GM12878 (cell line): ENCODE data around the gene HASPIN. TPM values are rescaled to one million over a fixed set of nuclear protein-coding genes. Genes with fewer than 3 reads are reported as not detected.

Experiments
- ATAC-seq: fragments of 200-7000 bp; cut with Tn5 transposase; 3 replicates; pipeline ENCODE4 v1.9.1; 2020; ENCODE audit warnings: mild to moderate bottlenecking, moderate library complexity
- BruUV-seq: library from RNA; stranded (reverse); fragments of 400-500 nt; replicated peaks from 2 replicates; lab custom pipeline; 2021; lab: Mats Ljungman, UMichigan
- CTCF ChIA-PET: fragments of 300-600 bp; sonication (Branson Sonifier 250); formaldehyde crosslinking; extraction: SDS; loops from one replicate; lab custom pipeline; 2021; ENCODE audit warnings: inconsistent platforms; lab: Yijun Ruan, JAX
- POLR2A ChIA-PET: fragments of 350-600 bp; formaldehyde crosslinking; extraction: SDS; loops from one replicate; lab custom pipeline; 2021; ENCODE audit warnings: inconsistent platforms; lab: Charles Lee
- RAD21 ChIA-PET: fragments of 300-600 bp; sonication (Branson Sonifier 250); formaldehyde crosslinking; loops from one replicate; lab custom pipeline; 2023; ENCODE audit warnings: antibody characterized with exemption; ENCODE audit not compliant: unreplicated experiment; lab: Charles Lee
- SMC1A ChIA-PET: fragments of 300-600 bp; sonication (Branson Sonifier 250); formaldehyde crosslinking; loops from one replicate; lab custom pipeline; 2023; ENCODE audit not compliant: unreplicated experiment, uncharacterized antibody; lab: Charles Lee
- DNase-seq: peaks from one replicate; pipeline ENCODE4 v3.0.0-alpha.2; 2011; ENCODE audit warnings: low read depth, low spot score
- FAIRE-seq: peaks from 3 replicates; lab custom pipeline; 2011; peaks lifted over from hg19 to GRCh38; lab: Jason Lieb, UNC
- H2AFZ ChIP-seq: 2 replicates; pipeline ENCODE4 v1.6.0; 2011; ENCODE audit warnings: low read depth, low read length, control low read depth; ENCODE audit not compliant: control insufficient read depth
- H3K27ac ChIP-seq: 2 replicates; pipeline ENCODE4 v1.5.1; 2011; ENCODE audit warnings: control low read depth; ENCODE audit not compliant: control insufficient read depth, insufficient read depth
- H3K27me3 ChIP-seq, 2 experiments: replicated peaks in 1 of 2; 2 replicates each; pipeline versions ENCODE4 v1.6.0 to v1.6.1; 2011; ENCODE audit warnings: low read length in 1 of 2; ENCODE audit not compliant: control insufficient read depth in 2 of 2, insufficient read depth in 2 of 2
- H3K36me3 ChIP-seq, 2 experiments: 2 replicates each; pipeline ENCODE4 v1.5.1; 2011; ENCODE audit warnings: low read length in 1 of 2; ENCODE audit not compliant: control insufficient read depth in 2 of 2, insufficient read depth in 2 of 2
- H3K4me1 ChIP-seq: 2 replicates; pipeline ENCODE4 v1.6.1; 2011; ENCODE audit warnings: mild to moderate bottlenecking, low read length, moderate library complexity, mixed read lengths; ENCODE audit not compliant: control insufficient read depth, insufficient read depth
- H3K4me2 ChIP-seq: 2 replicates; pipeline ENCODE4 v1.6.0; 2011; ENCODE audit warnings: control low read depth; ENCODE audit not compliant: control insufficient read depth, insufficient read depth
- H3K4me3 ChIP-seq: fragments of 200-600 bp; sonication (generic); 2 replicates; pipeline ENCODE4 v1.5.1; 2016
- H3K79me2 ChIP-seq: 2 replicates; pipeline ENCODE4 v1.6.0; 2011; ENCODE audit warnings: low read length; ENCODE audit not compliant: control insufficient read depth, insufficient read depth
- H3K9ac ChIP-seq: 2 replicates; pipeline ENCODE4 v1.8.0; 2011; ENCODE audit warnings: low read length, control low read depth, mixed read lengths; ENCODE audit not compliant: control insufficient read depth, insufficient read depth
- H3K9me3 ChIP-seq: replicated peaks from 3 replicates; pipeline ENCODE4 v1.5.1; 2011; ENCODE audit warnings: mild to moderate bottlenecking, low read length; ENCODE audit not compliant: control insufficient read depth, insufficient read depth
- H4K20me1 ChIP-seq: 2 replicates; pipeline ENCODE4 v1.6.0; 2011; ENCODE audit not compliant: control insufficient read depth, insufficient read depth
- BHLHE40 ChIP-seq, 2 experiments: fragments of 450-650 bp in 1 of 2; IDR thresholded peaks; 2 replicates each; pipeline ENCODE4 v1.6.1; 2011 to 2017; ENCODE audit warnings: low read depth in 2 of 2, borderline replicate concordance in 1 of 2, improper control_type of control experiment in 1 of 2, low read length in 1 of 2, mild to moderate bottlenecking in 1 of 2
- CHD4 ChIP-seq: fragments of 200-600 bp; sonication (generic); IDR thresholded peaks from 2 replicates; pipeline ENCODE4 v1.6.1; 2016; ENCODE audit warnings: mild to moderate bottlenecking
- DPF2 ChIP-seq: fragments of 450-650 bp; IDR thresholded peaks from 2 replicates; pipeline ENCODE4 v1.6.1; 2017; ENCODE audit warnings: mild to moderate bottlenecking
- EZH2 ChIP-seq: IDR thresholded peaks from 2 replicates; pipeline ENCODE4 v1.6.1; 2012; ENCODE audit warnings: low read depth, mild to moderate bottlenecking, control low read depth, inconsistent platforms, low read length, borderline replicate concordance; ENCODE audit not compliant: control insufficient read depth
- KDM1A ChIP-seq: fragments of 200-600 bp; sonication (generic); IDR thresholded peaks from 2 replicates; pipeline ENCODE4 v1.6.1; 2016; ENCODE audit warnings: borderline replicate concordance
- PAX5 ChIP-seq: IDR thresholded peaks from 2 replicates; pipeline ENCODE4 v1.6.1; 2011; ENCODE audit warnings: low read depth, low read length, borderline replicate concordance
- POLR2AphosphoS2 ChIP-seq: IDR thresholded peaks from 2 replicates; pipeline ENCODE4 v1.6.1; 2011; ENCODE audit warnings: low read depth, mild to moderate bottlenecking, low read length, improper control_type of control experiment, moderate library complexity
- WGBS: methylation state at CpG from one replicate; pipeline ENCODE4 v1.1.6; 2016; ENCODE audit warnings: low lambda C conversion rate; ENCODE audit not compliant: insufficient replicate concordance, insufficient coverage; ENCODE audit errors: missing lambda C conversion rate; 5-methylcytosine and 5-hydroxymethylcytosine counted together
- in situ Hi-C: fragments of 300-500 bp; cut with MboI; formaldehyde crosslinking; loops from 9 replicates; pipeline ENCODE4 v1.14.3; 2018; ENCODE audit warnings: mixed read lengths
- intact Hi-C: fragments of 100-400 bp; cut with micrococcal nuclease; formaldehyde crosslinking; loops from one replicate; pipeline ENCODE4 v1.14.2; 2022; ENCODE audit not compliant: unreplicated experiment
- polyA plus RNA-seq, 11 experiments: library from polyadenylated mRNA; depleted of rRNA in 4 of 11; unstranded in 6 of 11; stranded (reverse) in 5 of 11; fragments of >200 nt; fragmentation: Nextera tagmentation in 4 of 11; fragmentation: Illumina TruSeq in 1 of 11; extraction: Ambion mirVana in 4 of 11; extraction: Trizol in 1 of 11; gene quantifications; 1 replicate in 1 of 11; 2 replicates in 10 of 11; pipeline versions ENCODE4 v1.2.1 to v1.2.3, GENCODE V29; 2011 to 2016; ENCODE audit warnings: inconsistent platforms in 2 of 11, missing spikeins in 2 of 11, low read depth in 1 of 11
- total RNA-seq, 4 experiments: library from RNA; depleted of rRNA in 3 of 4; stranded (reverse); fragments of >200 nt in 3 of 4; fragmentation: Illumina TruSeq in 1 of 4; extraction: Trizol in 1 of 4; gene quantifications; 2 replicates each; pipeline versions ENCODE4 v1.2.1 to v1.2.3, GENCODE V29; 2013 to 2021
- TF ChIP-seq, protein P1 (sequence below): fragments of 450-650 bp; formaldehyde crosslinking; IDR thresholded peaks from 2 replicates; pipeline ENCODE4 v1.4.0; 2020; ENCODE audit warnings: mild to moderate bottlenecking, moderate library complexity
- TF ChIP-seq, protein P2 (sequence below): IDR thresholded peaks from 2 replicates; pipeline ENCODE4 v1.6.1; 2011; ENCODE audit warnings: low read depth, low read length, improper control_type of control experiment, borderline replicate concordance
- TF ChIP-seq, protein P3 (sequence below): IDR thresholded peaks from 2 replicates; pipeline ENCODE4 v1.6.1; 2012; ENCODE audit warnings: low read depth, low read length, improper control_type of control experiment
- TF ChIP-seq, protein P4 (sequence below): fragments of 450-650 bp; IDR thresholded peaks from 2 replicates; pipeline ENCODE4 v1.6.1; 2017; ENCODE audit warnings: mild to moderate bottlenecking, low read depth, inconsistent platforms; ENCODE audit not compliant: poor library complexity, severe bottlenecking
- TF ChIP-seq, protein P5 (sequence below): fragments of 150-350 bp; IDR thresholded peaks from 2 replicates; pipeline ENCODE4 v1.6.1; 2014; ENCODE audit warnings: mild to moderate bottlenecking, low read depth, low read length
- TF ChIP-seq, protein P6 (sequence below): fragments of 450-650 bp; IDR thresholded peaks from 2 replicates; pipeline ENCODE4 v1.6.1; 2017; ENCODE audit warnings: borderline replicate concordance

HASPIN gene
- total and polyA plus RNA-seq, 10 of the 15 experiments (the other 5 are each of a cell fraction or from before 2014, with no cell fraction given) = 0.80 to 18.0 (median 10.1) TPM

DNA sequence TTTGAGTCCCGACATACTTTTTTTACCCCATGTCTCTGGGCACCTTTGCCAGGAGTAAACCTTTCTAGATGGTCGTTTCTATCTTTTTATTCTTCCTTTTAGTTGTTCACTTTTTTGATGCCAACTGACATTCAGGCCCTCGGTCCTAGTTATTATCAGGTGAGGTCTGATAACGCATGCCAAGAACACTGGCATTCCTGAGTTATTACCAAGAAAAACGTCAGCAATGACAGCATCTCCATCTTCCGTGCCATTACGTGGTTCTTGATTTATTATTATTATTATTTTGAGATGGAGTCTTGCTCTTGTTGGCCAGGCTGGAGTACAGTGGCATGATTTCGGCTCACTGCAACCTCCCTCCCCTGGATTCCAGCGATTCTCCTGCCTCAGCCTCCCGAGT is 21.4 kb downstream of the HASPIN start:
- no peak for ATAC-seq
- no peaks in the 10 kb centered on the region for H3K36me3 ChIP-seq
- ChIA-PET POLR2A (no interaction called here), SMC1A (no interaction called here), CTCF (no interaction called here), RAD21 (no interaction called here)
- 0 out of 2 replicates have a peak, but pooled peaks cover 2% of the 10 kb centered on the region for H3K4me1 ChIP-seq
- H3K4me3 ChIP-seq = no peak overlapping the region
- WGBS = 81% methylated on average over 10 of the region's 10 CpGs
- no peaks in the 10 kb centered on the region; the same call in 2 of the 3 replicates for H3K9me3 ChIP-seq
- H3K27me3 ChIP-seq = no peaks in the 10 kb centered on the region
- H2AFZ ChIP-seq = no peak overlapping the region
- no peaks in the 10 kb centered on the region for H4K20me1 ChIP-seq
- no peak overlapping the region for H3K27ac ChIP-seq
- no TSS peak for BruUV-seq
- H3K9ac ChIP-seq = no peak overlapping the region
- no peak overlapping the region for H3K4me2 ChIP-seq
- no peak for DNase-seq
- no peak for FAIRE-seq
- in situ Hi-C loops (no loop called here), intact Hi-C loops (no loop called here)
- H3K79me2 ChIP-seq = no peaks in the 10 kb centered on the region
- TF ChIP-seq, protein P1, sequence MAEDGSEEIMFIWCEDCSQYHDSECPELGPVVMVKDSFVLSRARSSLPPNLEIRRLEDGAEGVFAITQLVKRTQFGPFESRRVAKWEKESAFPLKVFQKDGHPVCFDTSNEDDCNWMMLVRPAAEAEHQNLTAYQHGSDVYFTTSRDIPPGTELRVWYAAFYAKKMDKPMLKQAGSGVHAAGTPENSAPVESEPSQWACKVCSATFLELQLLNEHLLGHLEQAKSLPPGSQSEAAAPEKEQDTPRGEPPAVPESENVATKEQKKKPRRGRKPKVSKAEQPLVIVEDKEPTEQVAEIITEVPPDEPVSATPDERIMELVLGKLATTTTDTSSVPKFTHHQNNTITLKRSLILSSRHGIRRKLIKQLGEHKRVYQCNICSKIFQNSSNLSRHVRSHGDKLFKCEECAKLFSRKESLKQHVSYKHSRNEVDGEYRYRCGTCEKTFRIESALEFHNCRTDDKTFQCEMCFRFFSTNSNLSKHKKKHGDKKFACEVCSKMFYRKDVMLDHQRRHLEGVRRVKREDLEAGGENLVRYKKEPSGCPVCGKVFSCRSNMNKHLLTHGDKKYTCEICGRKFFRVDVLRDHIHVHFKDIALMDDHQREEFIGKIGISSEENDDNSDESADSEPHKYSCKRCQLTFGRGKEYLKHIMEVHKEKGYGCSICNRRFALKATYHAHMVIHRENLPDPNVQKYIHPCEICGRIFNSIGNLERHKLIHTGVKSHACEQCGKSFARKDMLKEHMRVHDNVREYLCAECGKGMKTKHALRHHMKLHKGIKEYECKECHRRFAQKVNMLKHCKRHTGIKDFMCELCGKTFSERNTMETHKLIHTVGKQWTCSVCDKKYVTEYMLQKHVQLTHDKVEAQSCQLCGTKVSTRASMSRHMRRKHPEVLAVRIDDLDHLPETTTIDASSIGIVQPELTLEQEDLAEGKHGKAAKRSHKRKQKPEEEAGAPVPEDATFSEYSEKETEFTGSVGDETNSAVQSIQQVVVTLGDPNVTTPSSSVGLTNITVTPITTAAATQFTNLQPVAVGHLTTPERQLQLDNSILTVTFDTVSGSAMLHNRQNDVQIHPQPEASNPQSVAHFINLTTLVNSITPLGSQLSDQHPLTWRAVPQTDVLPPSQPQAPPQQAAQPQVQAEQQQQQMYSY = no peak
- TF ChIP-seq KDM1A = no peak
- TF ChIP-seq, protein P2, sequence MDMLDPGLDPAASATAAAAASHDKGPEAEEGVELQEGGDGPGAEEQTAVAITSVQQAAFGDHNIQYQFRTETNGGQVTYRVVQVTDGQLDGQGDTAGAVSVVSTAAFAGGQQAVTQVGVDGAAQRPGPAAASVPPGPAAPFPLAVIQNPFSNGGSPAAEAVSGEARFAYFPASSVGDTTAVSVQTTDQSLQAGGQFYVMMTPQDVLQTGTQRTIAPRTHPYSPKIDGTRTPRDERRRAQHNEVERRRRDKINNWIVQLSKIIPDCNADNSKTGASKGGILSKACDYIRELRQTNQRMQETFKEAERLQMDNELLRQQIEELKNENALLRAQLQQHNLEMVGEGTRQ = no peak
- TF ChIP-seq PAX5 = no peak
- TF ChIP-seq, protein P3, sequence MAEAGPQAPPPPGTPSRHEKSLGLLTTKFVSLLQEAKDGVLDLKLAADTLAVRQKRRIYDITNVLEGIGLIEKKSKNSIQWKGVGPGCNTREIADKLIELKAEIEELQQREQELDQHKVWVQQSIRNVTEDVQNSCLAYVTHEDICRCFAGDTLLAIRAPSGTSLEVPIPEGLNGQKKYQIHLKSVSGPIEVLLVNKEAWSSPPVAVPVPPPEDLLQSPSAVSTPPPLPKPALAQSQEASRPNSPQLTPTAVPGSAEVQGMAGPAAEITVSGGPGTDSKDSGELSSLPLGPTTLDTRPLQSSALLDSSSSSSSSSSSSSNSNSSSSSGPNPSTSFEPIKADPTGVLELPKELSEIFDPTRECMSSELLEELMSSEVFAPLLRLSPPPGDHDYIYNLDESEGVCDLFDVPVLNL = no peak
- no peak for TF ChIP-seq CHD4
- TF ChIP-seq, protein P4, sequence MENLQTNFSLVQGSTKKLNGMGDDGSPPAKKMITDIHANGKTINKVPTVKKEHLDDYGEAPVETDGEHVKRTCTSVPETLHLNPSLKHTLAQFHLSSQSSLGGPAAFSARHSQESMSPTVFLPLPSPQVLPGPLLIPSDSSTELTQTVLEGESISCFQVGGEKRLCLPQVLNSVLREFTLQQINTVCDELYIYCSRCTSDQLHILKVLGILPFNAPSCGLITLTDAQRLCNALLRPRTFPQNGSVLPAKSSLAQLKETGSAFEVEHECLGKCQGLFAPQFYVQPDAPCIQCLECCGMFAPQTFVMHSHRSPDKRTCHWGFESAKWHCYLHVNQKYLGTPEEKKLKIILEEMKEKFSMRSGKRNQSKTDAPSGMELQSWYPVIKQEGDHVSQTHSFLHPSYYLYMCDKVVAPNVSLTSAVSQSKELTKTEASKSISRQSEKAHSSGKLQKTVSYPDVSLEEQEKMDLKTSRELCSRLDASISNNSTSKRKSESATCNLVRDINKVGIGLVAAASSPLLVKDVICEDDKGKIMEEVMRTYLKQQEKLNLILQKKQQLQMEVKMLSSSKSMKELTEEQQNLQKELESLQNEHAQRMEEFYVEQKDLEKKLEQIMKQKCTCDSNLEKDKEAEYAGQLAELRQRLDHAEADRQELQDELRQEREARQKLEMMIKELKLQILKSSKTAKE = no peak
- TF ChIP-seq, protein P5, sequence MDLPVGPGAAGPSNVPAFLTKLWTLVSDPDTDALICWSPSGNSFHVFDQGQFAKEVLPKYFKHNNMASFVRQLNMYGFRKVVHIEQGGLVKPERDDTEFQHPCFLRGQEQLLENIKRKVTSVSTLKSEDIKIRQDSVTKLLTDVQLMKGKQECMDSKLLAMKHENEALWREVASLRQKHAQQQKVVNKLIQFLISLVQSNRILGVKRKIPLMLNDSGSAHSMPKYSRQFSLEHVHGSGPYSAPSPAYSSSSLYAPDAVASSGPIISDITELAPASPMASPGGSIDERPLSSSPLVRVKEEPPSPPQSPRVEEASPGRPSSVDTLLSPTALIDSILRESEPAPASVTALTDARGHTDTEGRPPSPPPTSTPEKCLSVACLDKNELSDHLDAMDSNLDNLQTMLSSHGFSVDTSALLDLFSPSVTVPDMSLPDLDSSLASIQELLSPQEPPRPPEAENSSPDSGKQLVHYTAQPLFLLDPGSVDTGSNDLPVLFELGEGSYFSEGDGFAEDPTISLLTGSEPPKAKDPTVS = no peak
- no peak for TF ChIP-seq BHLHE40 (IDR thresholded peaks at IDR 0.05; ENCODE audit: borderline replicate concordance in 1 of 2, low read depth in 2 of 2, low read length in 1 of 2)
- TF ChIP-seq, protein P6, sequence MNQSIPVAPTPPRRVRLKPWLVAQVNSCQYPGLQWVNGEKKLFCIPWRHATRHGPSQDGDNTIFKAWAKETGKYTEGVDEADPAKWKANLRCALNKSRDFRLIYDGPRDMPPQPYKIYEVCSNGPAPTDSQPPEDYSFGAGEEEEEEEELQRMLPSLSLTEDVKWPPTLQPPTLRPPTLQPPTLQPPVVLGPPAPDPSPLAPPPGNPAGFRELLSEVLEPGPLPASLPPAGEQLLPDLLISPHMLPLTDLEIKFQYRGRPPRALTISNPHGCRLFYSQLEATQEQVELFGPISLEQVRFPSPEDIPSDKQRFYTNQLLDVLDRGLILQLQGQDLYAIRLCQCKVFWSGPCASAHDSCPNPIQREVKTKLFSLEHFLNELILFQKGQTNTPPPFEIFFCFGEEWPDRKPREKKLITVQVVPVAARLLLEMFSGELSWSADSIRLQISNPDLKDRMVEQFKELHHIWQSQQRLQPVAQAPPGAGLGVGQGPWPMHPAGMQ = no peak
- TF ChIP-seq EZH2 = no peak
- TF ChIP-seq DPF2 = no peak
- no peak for TF ChIP-seq POLR2AphosphoS2
